Stimulated activated naive B cell treated with anti-CD40 and anti-IgM and Interleukin-4, amounts not matched to agents 10 μg/mL and 1 μg/mL and 100 μg/mL, for 72 hours (primary cell): ENCODE data around the gene C13orf42.

ENCODE experiments used
- ATAC-seq, 2 donors: fragments of 150-1000 bp; cut with Tn5 transposase; replicated peaks; 2 replicates each; pipeline ENCODE4 v1.10.0; 2021; ENCODE audit warnings: moderate library complexity in 1 of 2
- DNase-seq: peaks from one replicate; pipeline ENCODE4 v3.0.0; 2021
- H3K27ac Mint-ChIP-seq: one replicate; pipeline ENCODE4 v1.8.0; 2022; ENCODE audit warnings: mild to moderate bottlenecking, mixed read lengths
- H3K27me3 Mint-ChIP-seq, 2 donors: one replicate each; pipeline ENCODE4 v1.8.0; 2022; ENCODE audit warnings: mixed read lengths in 2 of 2
- H3K36me3 Mint-ChIP-seq, 2 donors: one replicate each; pipeline ENCODE4 v1.8.0; 2022; ENCODE audit warnings: mixed read lengths in 2 of 2, mild to moderate bottlenecking in 1 of 2
- H3K4me1 Mint-ChIP-seq, 2 donors: one replicate each; pipeline ENCODE4 v1.8.0; 2022; ENCODE audit warnings: mixed read lengths in 2 of 2, mild to moderate bottlenecking in 1 of 2
- H3K4me3 Mint-ChIP-seq, 2 donors: one replicate each; pipeline ENCODE4 v1.8.0; 2022; ENCODE audit warnings: mild to moderate bottlenecking in 2 of 2, mixed read lengths in 2 of 2, moderate library complexity in 1 of 2
- H3K9me3 Mint-ChIP-seq, 2 donors: one replicate each; pipeline ENCODE4 v1.8.0; 2022; ENCODE audit warnings: mixed read lengths in 2 of 2, mild to moderate bottlenecking in 1 of 2

The C13orf42 gene

DNA sequence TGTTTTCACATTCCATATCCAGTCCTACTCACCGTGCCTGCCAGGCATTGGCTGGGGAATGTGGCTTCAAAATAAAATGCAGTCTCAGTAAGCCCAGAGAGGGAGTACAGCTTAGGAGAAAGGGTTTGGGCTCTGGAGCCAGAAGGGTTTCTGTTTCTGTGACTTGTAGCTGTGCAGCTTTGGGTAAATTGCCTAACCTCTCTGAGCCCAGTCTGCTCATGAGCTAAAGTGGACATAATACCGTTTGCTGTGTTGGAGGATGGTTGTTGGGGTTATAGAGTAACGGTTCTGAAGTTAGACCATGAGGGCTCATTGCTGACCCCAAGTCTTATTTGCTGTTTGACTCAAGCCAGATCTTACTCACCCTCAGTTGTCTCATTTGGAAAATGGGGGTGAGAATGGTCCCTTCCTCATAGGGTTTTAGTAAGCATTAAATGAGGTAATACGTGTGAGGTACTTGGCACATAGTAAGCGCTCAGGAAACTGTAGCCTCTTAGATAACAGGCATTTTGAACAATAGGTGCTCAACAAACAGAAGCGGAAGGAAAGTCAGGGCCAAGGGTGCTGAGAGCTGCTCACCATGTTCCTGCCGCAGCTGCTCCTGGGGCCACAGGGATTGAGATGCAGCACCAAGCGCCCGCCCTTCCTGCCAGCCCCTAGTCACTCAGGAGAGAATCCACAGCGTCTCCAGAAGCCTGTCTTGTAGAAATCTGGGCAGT, 45.5 kb downstream of the C13orf42 start:
- DNase-seq (no peak), ATAC-seq (no peak)
- Mint-ChIP-seq H3K27me3 (peaks cover 10 to 21% of the 10 kb centered on the region in 2 donors), H3K4me1 (peaks cover 7 to 19% of the 10 kb centered on the region in 2 donors), H3K36me3 (no peaks in the 10 kb centered on the region), H3K27ac (no peak overlapping the region), H3K4me3 (no peak overlapping the region), H3K9me3 (no peaks in the 10 kb centered on the region)

DNA sequence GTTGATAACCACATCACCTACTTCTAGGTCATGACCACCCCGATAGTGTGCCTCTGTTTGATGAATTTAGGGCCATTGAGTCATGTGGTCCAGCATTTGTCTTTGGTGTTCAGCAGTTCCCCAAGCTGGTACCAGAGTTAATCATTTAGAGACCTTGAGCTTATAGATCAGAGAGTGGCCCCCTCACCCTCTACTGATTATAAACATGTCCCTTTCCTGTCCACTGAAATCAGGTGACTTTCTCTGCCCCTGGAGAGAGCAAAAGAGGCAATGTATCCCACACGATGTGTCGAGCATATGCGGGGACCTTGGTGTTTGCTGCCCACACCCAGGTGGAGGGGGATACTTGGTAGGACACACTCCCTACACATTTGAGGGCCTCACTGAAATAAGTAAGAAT, 46.3 kb downstream of the C13orf42 start:
- Mint-ChIP-seq H3K9me3 (no peaks in the 10 kb centered on the region), H3K4me3 (no peak overlapping the region), H3K27ac (no peak overlapping the region), H3K4me1 (peaks cover 7 to 14% of the 10 kb centered on the region in 2 donors), H3K36me3 (no peaks in the 10 kb centered on the region), H3K27me3 (peaks cover 10 to 21% of the 10 kb centered on the region in 2 donors)
- DNase-seq (no peak), ATAC-seq (no peak)

DNA sequence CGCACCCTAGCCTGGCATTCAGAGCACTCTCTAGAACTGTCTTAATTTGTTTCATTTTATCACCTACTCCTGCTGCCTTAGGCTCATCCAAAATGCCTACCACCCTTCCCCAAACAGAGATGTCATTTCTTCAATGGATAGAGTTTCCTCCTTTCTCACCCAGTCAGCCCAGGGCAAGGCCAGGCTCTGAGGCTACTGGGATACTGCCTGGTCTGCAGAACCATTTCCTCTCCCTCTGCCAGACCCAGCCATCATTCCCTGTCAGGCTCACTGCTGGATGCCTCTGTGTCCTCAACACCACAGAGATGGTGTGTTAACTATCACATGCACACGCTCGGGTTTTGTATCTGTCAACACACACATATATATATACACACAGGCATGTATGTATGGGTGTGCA, 47.2 kb downstream of the C13orf42 start:
- H3K27me3 Mint-ChIP-seq: peaks cover 10 to 21% of the 10 kb centered on the region in 2 donors
- H3K9me3 Mint-ChIP-seq: no peaks in the 10 kb centered on the region
- peaks cover 7 to 14% of the 10 kb centered on the region in 2 donors for H3K4me1 Mint-ChIP-seq
- H3K36me3 Mint-ChIP-seq: no peaks in the 10 kb centered on the region
- no peak overlapping the region for H3K27ac Mint-ChIP-seq
- ATAC-seq: no peak
- no peak for DNase-seq
- H3K4me3 Mint-ChIP-seq: no peak overlapping the region

GRCh38 chr13:51058461-51059167, 52.5 kb downstream of the C13orf42 start:
- H3K9me3 Mint-ChIP-seq: peaks cover 0 to 4% of the 10 kb centered on the region in 2 donors

GRCh38 chr13:51057906-51058305, 53.2 kb downstream of the C13orf42 start:
- no peak overlapping the region for H3K4me3 Mint-ChIP-seq
- no peaks in the 10 kb centered on the region for H3K4me1 Mint-ChIP-seq
- H3K27me3 Mint-ChIP-seq: no peaks in the 10 kb centered on the region
- H3K36me3 Mint-ChIP-seq: no peaks in the 10 kb centered on the region
- ATAC-seq (no peak), DNase-seq (no peak)
- no peak overlapping the region for H3K27ac Mint-ChIP-seq
- H3K9me3 Mint-ChIP-seq: peaks cover 0 to 4% of the 10 kb centered on the region in 2 donors

More at GRCh38 chr13:51058461-51059167, 52.5 kb downstream of the C13orf42 start:
- ATAC-seq: no peak
- Mint-ChIP-seq H3K27me3 (no peaks in the 10 kb centered on the region), H3K4me3 (no peak overlapping the region), H3K36me3 (no peaks in the 10 kb centered on the region), H3K4me1 (no peaks in the 10 kb centered on the region), H3K27ac (no peak overlapping the region)
- no peak for DNase-seq

GRCh38 chr13:51057001-51057400, 54.1 kb downstream of the C13orf42 start:
- Mint-ChIP-seq H3K9me3 (peaks cover 0 to 4% of the 10 kb centered on the region in 2 donors), H3K4me1 (no peaks in the 10 kb centered on the region), H3K36me3 (no peaks in the 10 kb centered on the region), H3K27me3 (no peaks in the 10 kb centered on the region), H3K4me3 (no peak overlapping the region), H3K27ac (no peak overlapping the region)
- no peak for DNase-seq
- no peak for ATAC-seq

DNA sequence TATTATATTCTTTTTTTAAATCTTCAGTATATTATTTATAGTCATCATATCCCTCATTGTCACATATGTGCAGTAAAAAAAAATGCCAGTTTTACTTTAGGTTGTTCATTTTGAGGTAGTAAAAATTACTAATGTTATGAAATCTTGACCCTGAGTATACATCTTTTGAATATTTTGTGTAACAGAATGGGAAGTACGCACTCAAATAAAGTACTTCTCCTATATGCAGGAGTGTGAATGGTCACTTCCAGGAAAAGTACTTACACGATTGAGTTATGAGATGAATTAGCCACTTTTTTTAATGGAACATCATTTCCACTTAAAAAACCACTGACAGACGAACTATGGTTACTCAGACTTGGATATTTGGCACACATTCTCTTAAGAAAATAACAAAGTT, 58.5 kb downstream of the C13orf42 start:
- no peak for ATAC-seq
- Mint-ChIP-seq H3K36me3 (no peaks in the 10 kb centered on the region), H3K9me3 (peaks cover 0 to 4% of the 10 kb centered on the region in 2 donors), H3K27ac (no peak overlapping the region), H3K4me3 (no peak overlapping the region), H3K27me3 (no peaks in the 10 kb centered on the region), H3K4me1 (no peaks in the 10 kb centered on the region)
- DNase-seq: no peak

DNA sequence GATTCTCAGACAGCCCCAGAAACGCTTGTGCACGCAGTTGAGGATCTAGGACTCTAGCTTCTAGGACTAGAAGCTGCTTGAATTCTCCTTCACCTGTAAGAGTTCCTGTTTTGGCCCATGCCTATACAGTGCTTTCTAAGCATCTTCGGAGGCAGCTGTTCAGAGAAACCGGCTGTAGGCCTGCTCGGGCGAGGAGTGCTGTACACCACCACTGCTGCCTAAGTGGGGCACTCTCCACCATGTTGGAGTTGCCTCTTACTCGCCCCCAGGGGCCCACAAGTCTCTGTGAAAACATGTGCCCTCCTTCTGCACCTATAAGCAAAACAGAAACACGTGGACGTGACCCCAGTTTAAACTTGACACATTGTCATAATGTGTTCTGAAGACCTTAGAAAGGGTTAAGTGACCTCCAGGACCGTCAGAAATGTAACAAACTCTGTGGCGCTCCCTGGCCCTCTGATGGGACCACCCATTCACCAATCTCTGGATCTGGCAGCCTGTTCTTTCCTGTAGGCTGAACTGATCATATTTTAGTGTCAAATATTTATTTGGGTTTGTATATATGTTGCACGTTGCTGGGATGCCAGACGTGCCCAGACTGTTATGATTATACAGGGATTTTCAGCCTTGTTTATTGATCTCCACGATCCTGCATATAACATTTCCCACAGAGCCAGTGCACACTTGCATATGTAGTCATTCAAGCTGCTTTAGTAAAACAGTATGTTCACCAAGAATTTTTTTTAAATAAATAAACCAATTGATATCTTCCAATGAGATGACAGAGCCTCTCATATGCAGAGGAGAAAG, 60.8 kb downstream of the C13orf42 start:
- H3K4me3 Mint-ChIP-seq: no peak overlapping the region
- no peaks in the 10 kb centered on the region for H3K27me3 Mint-ChIP-seq
- H3K36me3 Mint-ChIP-seq: no peaks in the 10 kb centered on the region
- H3K4me1 Mint-ChIP-seq: no peaks in the 10 kb centered on the region
- DNase-seq (no peak), ATAC-seq (no peak)
- no peak overlapping the region for H3K27ac Mint-ChIP-seq
- no peaks in the 10 kb centered on the region for H3K9me3 Mint-ChIP-seq

- ATAC-seq (no peak), DNase-seq (no peak)
- H3K36me3 Mint-ChIP-seq: no peaks in the 10 kb centered on the region
- no peak overlapping the region for H3K4me3 Mint-ChIP-seq
- no peaks in the 10 kb centered on the region for H3K4me1 Mint-ChIP-seq
- H3K9me3 Mint-ChIP-seq: no peaks in the 10 kb centered on the region
- no peaks in the 10 kb centered on the region for H3K27me3 Mint-ChIP-seq
- no peak overlapping the region for H3K27ac Mint-ChIP-seq
These were observed 62.5 kb downstream of the C13orf42 start for GRCh38 chr13:51048616-51049015.

- Mint-ChIP-seq H3K9me3 (no peaks in the 10 kb centered on the region), H3K36me3 (no peaks in the 10 kb centered on the region), H3K27ac (no peak overlapping the region), H3K4me1 (no peaks in the 10 kb centered on the region), H3K27me3 (no peaks in the 10 kb centered on the region), H3K4me3 (no peak overlapping the region)
- DNase-seq (no peak), ATAC-seq (no peak)
These were observed 63.0 kb downstream of the C13orf42 start for GRCh38 chr13:51048166-51048461.

GRCh38 chr13:51047434-51048165, 63.5 kb downstream of the C13orf42 start:
- Mint-ChIP-seq H3K36me3 (no peaks in the 10 kb centered on the region), H3K9me3 (no peaks in the 10 kb centered on the region), H3K27me3 (no peaks in the 10 kb centered on the region), H3K4me3 (no peak overlapping the region), H3K4me1 (no peaks in the 10 kb centered on the region), H3K27ac (no peak overlapping the region)
- DNase-seq (no peak), ATAC-seq (no peak)

- H3K27ac Mint-ChIP-seq: no peak overlapping the region
These were observed 65.6 kb downstream of the C13orf42 start for GRCh38 chr13:51045451-51045850.

DNA sequence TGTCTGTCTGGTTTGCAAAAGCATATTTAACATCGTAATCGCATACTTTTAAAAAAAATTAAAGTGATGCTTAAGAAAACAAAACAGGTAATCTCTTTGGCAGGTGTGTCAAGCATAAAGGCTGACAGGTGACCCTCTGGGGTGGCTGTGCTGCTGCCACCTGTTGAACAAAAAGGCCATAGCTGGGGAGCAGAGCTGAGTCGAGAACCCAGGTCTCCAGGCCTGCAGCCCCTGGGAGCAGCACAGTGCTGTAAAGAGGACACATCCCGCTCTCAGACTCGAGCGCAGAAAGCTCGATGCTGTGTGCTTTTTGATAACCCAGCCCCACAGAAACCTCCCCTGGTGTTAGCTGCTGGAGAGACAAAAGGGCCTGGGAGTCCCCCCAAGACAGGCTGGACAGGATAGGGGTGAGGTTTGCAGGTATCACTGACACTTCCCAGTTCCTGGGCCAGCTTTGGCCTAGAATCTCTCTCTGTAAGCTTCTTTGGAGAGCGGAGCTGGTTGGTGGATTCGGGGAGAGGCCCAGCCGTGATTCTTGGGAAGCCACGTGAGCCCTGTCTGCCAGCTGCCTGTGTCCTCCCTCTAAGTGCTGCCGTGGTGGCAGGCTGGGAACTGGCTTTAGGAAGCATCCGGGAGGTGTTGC, 66.9 kb downstream of the C13orf42 start:
- Mint-ChIP-seq H3K4me1 (no peaks in the 10 kb centered on the region), H3K9me3 (no peaks in the 10 kb centered on the region), H3K27me3 (peaks cover 4 to 6% of the 10 kb centered on the region in 2 donors), H3K4me3 (no peak overlapping the region), H3K36me3 (no peaks in the 10 kb centered on the region), H3K27ac (no peak overlapping the region)
- ATAC-seq (no peak), DNase-seq (no peak)

More at GRCh38 chr13:51045451-51045850, 65.6 kb downstream of the C13orf42 start:
- no peak for DNase-seq
- Mint-ChIP-seq H3K9me3 (no peaks in the 10 kb centered on the region), H3K36me3 (no peaks in the 10 kb centered on the region), H3K27me3 (no peaks in the 10 kb centered on the region), H3K4me3 (no peak overlapping the region), H3K4me1 (no peaks in the 10 kb centered on the region)
- ATAC-seq: no peak

DNA sequence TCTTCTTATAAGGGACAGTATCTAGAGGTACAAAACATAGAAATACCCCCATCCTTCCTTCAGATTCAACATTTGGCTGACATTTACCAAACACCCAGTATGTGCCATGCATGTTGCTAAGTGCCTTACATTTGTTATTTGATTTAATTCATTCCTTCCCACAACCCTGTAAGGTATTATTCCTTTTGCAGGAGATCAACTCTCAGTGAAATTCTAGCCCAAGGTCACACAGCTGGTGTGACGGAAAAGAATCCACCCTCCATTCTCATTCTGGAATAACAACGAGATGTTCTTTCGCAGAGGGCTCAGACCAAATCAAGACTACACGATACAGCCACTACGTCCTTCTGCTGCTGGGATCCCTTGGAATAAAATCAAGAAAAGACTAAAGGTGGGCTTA, 67.8 kb downstream of the C13orf42 start:
- Mint-ChIP-seq H3K27ac (no peak overlapping the region), H3K9me3 (no peaks in the 10 kb centered on the region), H3K27me3 (peaks cover 4 to 6% of the 10 kb centered on the region in 2 donors), H3K4me3 (no peak overlapping the region), H3K4me1 (no peaks in the 10 kb centered on the region), H3K36me3 (no peaks in the 10 kb centered on the region)
- DNase-seq (no peak), ATAC-seq (no peak)
